Kidney (tissue), 2 donors: ENCODE data around the gene CD8A. TPM values are rescaled to one million over a fixed set of nuclear protein-coding genes. Genes with fewer than 3 reads are reported as not detected.

Experiments
- polyA plus RNA-seq: library from polyadenylated mRNA; stranded (reverse); fragments of 350-450 nt; fragmentation: Illumina TruSeq; extraction: RNeasy Lipid Tissue Mini Kit (QIAGEN cat#74804); gene quantifications from one replicate; pipeline ENCODE4 v1.2.3, GENCODE V29; 2014; ENCODE audit warnings: low read depth, low replicate concordance; ENCODE audit not compliant: insufficient read depth
- total RNA-seq: library from RNA; stranded (reverse); fragmentation: NEBNext Ultra II Directional; extraction: Animal tissue kit (Norgen Biotek cat#: 25700); gene quantifications from one replicate; pipeline ENCODE4 v1.2.1, GENCODE V29; 2021
- donor health status: DM: yes; HTN: yes; CAD: no.

CD8A gene
- total and polyA plus RNA-seq, 2 donors from 2014 or later: 0.65 to 5.9 TPM

Other genes with a start within 250 kb of the CD8A start
- 162 TPM for gene CHMP3, start 227.5 kb downstream of the CD8A start, total RNA-seq
- 123 TPM for gene CHMP3, start 227.5 kb downstream of the CD8A start, polyA plus RNA-seq
- 29.9 TPM for gene RNF103, start 167.0 kb downstream of the CD8A start, total RNA-seq
- 12.5 TPM for gene RNF103, start 167.0 kb downstream of the CD8A start, polyA plus RNA-seq
- gene RMND5A, start 70.6 kb downstream of the CD8A start, total RNA-seq: 33.6 TPM
- gene RMND5A, start 70.6 kb downstream of the CD8A start, polyA plus RNA-seq: 13.9 TPM
- 2.5 TPM for gene CD8B, start 71.0 kb upstream of the CD8A start, total RNA-seq
- not detected for gene CD8B, start 71.0 kb upstream of the CD8A start, polyA plus RNA-seq
- gene RGPD1, start 151.2 kb upstream of the CD8A start, total RNA-seq: 0.41 TPM
- gene RGPD1, start 151.2 kb upstream of the CD8A start, polyA plus RNA-seq: 0.56 TPM
- 4.1 TPM for gene PLGLB1, start 230.9 kb upstream of the CD8A start, total RNA-seq
- 3.3 TPM for gene PLGLB1, start 230.9 kb upstream of the CD8A start, polyA plus RNA-seq